Measurements from ENCODE around the gene PLP2. TPM values are rescaled to one million over a fixed set of nuclear protein-coding genes. Genes with fewer than 3 reads are reported as not detected.

Gene PLP2
- total RNA-seq, 2 experiments from 2014 or later, result 47.5 to 50.4 TPM

- Mint-ChIP-seq H3K9me3 (no peaks in the 10 kb centered on the region), H3K27ac (no peak overlapping the region), H3K4me3 (no peak overlapping the region), H3K4me1 (peaks cover 5% of the 10 kb centered on the region), H3K27me3 (no peaks in the 10 kb centered on the region), H3K36me3 (no peaks in the 10 kb centered on the region)
- ATAC-seq (ENCODE audit: low read depth) (no peak), DNase-seq (no peak)
- POLR2A ChIA-PET, result no interaction called here
Observed at GRCh38 chrX:49212209-49212608, 40.5 kb downstream of the PLP2 start.

- Mint-ChIP-seq H3K4me1 (peaks cover 5% of the 10 kb centered on the region), H3K27ac (no peak overlapping the region), H3K9me3 (no peaks in the 10 kb centered on the region), H3K27me3 (no peaks in the 10 kb centered on the region), H3K4me3 (no peak overlapping the region), H3K36me3 (no peaks in the 10 kb centered on the region)
- DNase-seq (no peak), ATAC-seq (ENCODE audit: low read depth) (no peak)
- POLR2A ChIA-PET, result no interaction called here
Observed at GRCh38 chrX:49212861-49213260, 41.2 kb downstream of the PLP2 start.

GRCh38 chrX:49214416-49214815, 42.7 kb downstream of the PLP2 start:
- no peak for DNase-seq
- POLR2A ChIA-PET, result no interaction called here
- Mint-ChIP-seq H3K4me1 (peaks cover 2% of the 10 kb centered on the region), H3K27me3 (no peaks in the 10 kb centered on the region), H3K4me3 (no peak overlapping the region), H3K27ac (no peak overlapping the region), H3K9me3 (no peaks in the 10 kb centered on the region), H3K36me3 (no peaks in the 10 kb centered on the region)
- no peak for ATAC-seq (ENCODE audit: low read depth)

- no peaks in the 10 kb centered on the region for H3K9me3 Mint-ChIP-seq
- no peaks in the 10 kb centered on the region for H3K36me3 Mint-ChIP-seq
- no peaks in the 10 kb centered on the region for H3K4me1 Mint-ChIP-seq
- ATAC-seq (ENCODE audit: low read depth) (no peak), DNase-seq (no peak)
- no peaks in the 10 kb centered on the region for H3K27me3 Mint-ChIP-seq
- no peak overlapping the region for H3K4me3 Mint-ChIP-seq
- no peak overlapping the region for H3K27ac Mint-ChIP-seq
- POLR2A ChIA-PET, result no interaction called here
Observed at GRCh38 chrX:49214996-49215526, 43.4 kb downstream of the PLP2 start.

GRCh38 chrX:49220100-49220499, 48.4 kb downstream of the PLP2 start:
- DNase-seq (no peak), ATAC-seq (ENCODE audit: low read depth) (no peak)
- Mint-ChIP-seq H3K4me1 (peaks cover 1% of the 10 kb centered on the region), H3K27me3 (no peaks in the 10 kb centered on the region), H3K9me3 (no peaks in the 10 kb centered on the region), H3K27ac (no peak overlapping the region), H3K4me3 (no peak overlapping the region), H3K36me3 (no peaks in the 10 kb centered on the region)
- POLR2A ChIA-PET, result no interaction called here

GRCh38 chrX:49221868-49222267, 50.2 kb downstream of the PLP2 start:
- ATAC-seq (ENCODE audit: low read depth), result no peak
- no peak overlapping the region for H3K4me3 Mint-ChIP-seq
- no peaks in the 10 kb centered on the region for H3K27me3 Mint-ChIP-seq
- POLR2A ChIA-PET, result no interaction called here
- H3K9me3 Mint-ChIP-seq, result no peaks in the 10 kb centered on the region
- DNase-seq, result no peak
- no peak overlapping the region for H3K27ac Mint-ChIP-seq
- no peaks in the 10 kb centered on the region for H3K36me3 Mint-ChIP-seq
- peaks cover 1% of the 10 kb centered on the region for H3K4me1 Mint-ChIP-seq

Other genes starting within 250 kb of the PLP2 start
- 10 to 100 TPM; 60.7 to 62.4 TPM for gene OTUD5, start 214.3 kb upstream of the PLP2 start, total RNA-seq
- 1 to 10 TPM; 5.6 to 5.9 TPM for gene KCND1, start 200.1 kb upstream of the PLP2 start, total RNA-seq
- 100 to 1,000 TPM; 116 to 123 TPM for gene GRIPAP1, start 169.6 kb upstream of the PLP2 start, total RNA-seq
- 10 to 100 TPM; 26.1 to 29.0 TPM for gene TFE3, start 128.5 kb upstream of the PLP2 start, total RNA-seq
- 1 to 10 TPM; 9.0 to 9.1 TPM for gene CCDC120, start 112.9 kb upstream of the PLP2 start, total RNA-seq
- 10 to 100 TPM; 23.8 to 23.9 TPM for gene PRAF2, start 97.9 kb upstream of the PLP2 start, total RNA-seq
- 10 to 100 TPM; 53.4 to 55.1 TPM for gene WDR45, start 92.0 kb upstream of the PLP2 start, total RNA-seq
- 10 to 100 TPM; 27.5 to 27.6 TPM for gene GPKOW, start 48.2 kb upstream of the PLP2 start, total RNA-seq
- 1 to 10 TPM in 1 of 2 experiments, under 1 TPM in 1; 0.91 to 1.1 TPM for gene MAGIX, start 9.1 kb upstream of the PLP2 start, total RNA-seq
- 10 to 100 TPM; 16.1 to 16.7 TPM for gene PRICKLE3, start 14.5 kb downstream of the PLP2 start, total RNA-seq
- gene SYP, start 28.3 kb downstream of the PLP2 start, total RNA-seq, result 1 to 10 TPM; 2.6 to 3.6 TPM
- gene CACNA1F, start 61.4 kb downstream of the PLP2 start, total RNA-seq, result 1 to 10 TPM; 1.7 to 2.2 TPM
- gene CCDC22, start 63.6 kb downstream of the PLP2 start, total RNA-seq, result 10 to 100 TPM; 27.8 to 29.6 TPM
- gene FOXP3, start 92.8 kb downstream of the PLP2 start, total RNA-seq, result 10 to 100 TPM; 23.3 to 23.6 TPM
- 10 to 100 TPM; 12.7 to 13.2 TPM for gene PPP1R3F, start 97.9 kb downstream of the PLP2 start, total RNA-seq
- gene GAGE10, start 131.7 kb downstream of the PLP2 start, total RNA-seq, result not detected
- not detected for gene GAGE12J, start 150.1 kb downstream of the PLP2 start, total RNA-seq
- not detected for gene GAGE13, start 159.7 kb downstream of the PLP2 start, total RNA-seq